ENCODE data around the gene KMT5C. TPM values are rescaled to one million over a fixed set of nuclear protein-coding genes. Genes with fewer than 3 reads are reported as not detected.

The KMT5C gene
- total and polyA plus RNA-seq, 10 of the 15 experiments (the other 5 are each of a cell fraction or from before 2014, with no cell fraction given): 0.20 to 15.8 (median 4.3) TPM; not detected in 1

GRCh38 chr19:55352549-55353145 lies 13.0 kb downstream of the KMT5C start:
- H3K9ac ChIP-seq (ENCODE audit: control insufficient read depth, insufficient read depth, low read length): no peak overlapping the region
- ChIA-PET POLR2A (no interaction called here), SMC1A (ENCODE audit: uncharacterized antibody, unreplicated experiment) (interaction anchor here (1.1 kb wide), 1 partner anchor 13 kb away, joined by 3 read pairs; the partner anchor contains the start of gene KMT5C), RAD21 (ENCODE audit: unreplicated experiment) (no interaction called here), CTCF (no interaction called here)
- no peak overlapping the region for H2AFZ ChIP-seq (ENCODE audit: control insufficient read depth, low read depth, low read length)
- BruUV-seq (replicated peaks): no TSS peak
- no peak overlapping the region for H3K4me3 ChIP-seq
- WGBS (ENCODE audit: insufficient coverage, insufficient replicate concordance, low lambda C conversion rate, missing lambda C conversion rate): 55% methylated on average over 21 of the region's 25 CpGs
- in situ Hi-C loops (cut with MboI) (no loop called here), intact Hi-C loops (cut with micrococcal nuclease; ENCODE audit: unreplicated experiment) (no loop called here)
- no peaks in the 10 kb centered on the region for H3K79me2 ChIP-seq (ENCODE audit: control insufficient read depth, insufficient read depth, low read length)
- ATAC-seq (no peak), DNase-seq (ENCODE audit: low read depth, low spot score) (no peak), FAIRE-seq (no peak)
- TF ChIP-seq CEBPB (IDR thresholded peaks at IDR 0.05; ENCODE audit: borderline replicate concordance in 1 of 2, low read depth in 2 of 2, low read length in 2 of 2): no peak
- TF ChIP-seq SP1 (IDR thresholded peaks at IDR 0.05; ENCODE audit: low read depth, low read length): no peak
- TF ChIP-seq ZNF217 (IDR thresholded peaks at IDR 0.05): no peak
- no peak for TF ChIP-seq ASH2L (IDR thresholded peaks at IDR 0.05; ENCODE audit: borderline replicate concordance, low read depth)
- TF ChIP-seq SMC3 (IDR thresholded peaks at IDR 0.05; ENCODE audit: borderline replicate concordance, low read length): no peak
- TF ChIP-seq SREBF2 (IDR thresholded peaks at IDR 0.05; ENCODE audit: low read length): no peak
- no peak for TF ChIP-seq ZNF274 (IDR thresholded peaks at IDR 0.05; ENCODE audit: insufficient read depth, insufficient read length)
- no peak for TF ChIP-seq E2F4 (IDR thresholded peaks at IDR 0.05; ENCODE audit: low read depth, low read length)
- TF ChIP-seq ZZZ3 (IDR thresholded peaks at IDR 0.05; ENCODE audit: control insufficient read depth, insufficient read length, low read depth): no peak
- no peak for TF ChIP-seq NFIC (IDR thresholded peaks at IDR 0.05; ENCODE audit: low read depth, low read length)
- TF ChIP-seq HCFC1 (IDR thresholded peaks at IDR 0.05; ENCODE audit: low read length): no peak
- TF ChIP-seq HDAC6 (IDR thresholded peaks at IDR 0.05; ENCODE audit: unreplicated experiment): no peak
- no peak for TF ChIP-seq PKNOX1 (IDR thresholded peaks at IDR 0.05)
- TF ChIP-seq ZNF687 (IDR thresholded peaks at IDR 0.05): no peak
- H3K36me3 ChIP-seq (ENCODE audit: control insufficient read depth in 2 of 2, insufficient read depth in 2 of 2, low read length in 1 of 2): no peaks in the 10 kb centered on the region
- no peaks in the 10 kb centered on the region for H3K9me3 ChIP-seq (replicated peaks; ENCODE audit: control insufficient read depth, insufficient read depth, low read length)
- peaks cover 4 to 13% of the 10 kb centered on the region in 2 experiments; a peak in 3 of 4 replicates for H3K27me3 ChIP-seq (replicated peaks in 1 of 2; ENCODE audit: control insufficient read depth in 2 of 2, insufficient read depth in 2 of 2, low read length in 1 of 2)
- H3K4me2 ChIP-seq (ENCODE audit: control insufficient read depth, insufficient read depth): no peak overlapping the region
- H3K27ac ChIP-seq (ENCODE audit: control insufficient read depth, insufficient read depth): no peak overlapping the region
- H3K4me1 ChIP-seq (ENCODE audit: control insufficient read depth, insufficient read depth, low read length): no peaks in the 10 kb centered on the region; the same call in 1 of the 2 replicates
- H4K20me1 ChIP-seq (ENCODE audit: control insufficient read depth, insufficient read depth): no peaks in the 10 kb centered on the region; the same call in 1 of the 2 replicates
